Liver (tissue), 9 donors: ENCODE data around the gene NTM. TPM values are rescaled to one million over a fixed set of nuclear protein-coding genes. Genes with fewer than 3 reads are reported as not detected.

ENCODE experiments used
- DNase-seq: peaks from one replicate; pipeline ENCODE4 v3.0.0-alpha.2; 2017; ENCODE audit warnings: low spot score
- H3K27ac ChIP-seq, 2 donors: one replicate each; pipeline ENCODE4 v1.7.0; 2013; ENCODE audit warnings: inconsistent platforms in 2 of 2, low read length in 2 of 2, control low read depth in 1 of 2, low read depth in 1 of 2, mild to moderate bottlenecking in 1 of 2
- H3K27me3 ChIP-seq, 4 donors: one replicate each; pipeline versions ENCODE4 v1.6.1 to v1.7.0; 2013; ENCODE audit warnings: low read length in 3 of 4, inconsistent platforms in 1 of 4, mild to moderate bottlenecking in 1 of 4, moderate library complexity in 1 of 4; ENCODE audit not compliant: control insufficient read depth in 4 of 4, insufficient read depth in 4 of 4
- H3K36me3 ChIP-seq, 4 donors: one replicate each; pipeline versions ENCODE4 v1.6.1 to v1.7.0; 2013; ENCODE audit warnings: low read length in 3 of 4, mild to moderate bottlenecking in 3 of 4, low read depth in 1 of 4, moderate library complexity in 1 of 4; ENCODE audit not compliant: control insufficient read depth in 4 of 4, insufficient read depth in 3 of 4
- H3K4me1 ChIP-seq, 4 donors: one replicate each; pipeline versions ENCODE4 v1.6.1 to v1.7.0; 2013; ENCODE audit warnings: low read length in 3 of 4, mild to moderate bottlenecking in 3 of 4, moderate library complexity in 1 of 4; ENCODE audit not compliant: control insufficient read depth in 4 of 4, insufficient read depth in 4 of 4
- H3K4me3 ChIP-seq, 3 donors: one replicate each; pipeline versions ENCODE4 v1.6.1 to v1.7.0; 2013; ENCODE audit warnings: low read length in 3 of 3, control low read depth in 1 of 3, low read depth in 1 of 3, mild to moderate bottlenecking in 1 of 3
- H3K9ac ChIP-seq, 2 donors: one replicate each; pipeline ENCODE4 v1.7.0; 2013; ENCODE audit warnings: low read length in 2 of 2, mild to moderate bottlenecking in 2 of 2, moderate library complexity in 2 of 2, control low read depth in 1 of 2, low read depth in 1 of 2
- H3K9me3 ChIP-seq, 4 donors: one replicate each; pipeline versions ENCODE4 v1.6.1 to v1.7.0; 2013; ENCODE audit warnings: low read length in 3 of 4; ENCODE audit not compliant: control insufficient read depth in 4 of 4
- ATF3 ChIP-seq: IDR thresholded peaks from 2 replicates; pipeline ENCODE4 v1.6.1; 2016; ENCODE audit warnings: antibody characterized with exemption
- CTCF ChIP-seq: fragments of 150-350 bp; IDR thresholded peaks from 2 replicates; pipeline ENCODE4 v1.5.1; 2017; ENCODE audit warnings: improper control_type of control experiment, low read depth, low read length; ENCODE audit not compliant: missing input control
- FOXA1 ChIP-seq: IDR thresholded peaks from 2 replicates; pipeline ENCODE4 v1.6.1; 2016; ENCODE audit warnings: antibody characterized with exemption
- FOXA2 ChIP-seq: IDR thresholded peaks from 2 replicates; pipeline ENCODE4 v1.6.1; 2016; ENCODE audit warnings: antibody characterized with exemption
- GABPA ChIP-seq, 2 donors: IDR thresholded peaks in 1 of 2; conservative IDR thresholded peaks in 1 of 2; 2 replicates each; pipeline ENCODE4 v1.6.1; 2016; ENCODE audit warnings: antibody characterized with exemption in 2 of 2, mild to moderate bottlenecking in 1 of 2, moderate library complexity in 1 of 2
- HNF4G ChIP-seq: IDR thresholded peaks from 2 replicates; pipeline ENCODE4 v1.6.1; 2016; ENCODE audit warnings: antibody characterized with exemption
- JUND ChIP-seq, 2 donors: IDR thresholded peaks; 2 replicates each; pipeline ENCODE4 v1.6.1; 2016; ENCODE audit warnings: antibody characterized with exemption in 2 of 2
- NR2F2 ChIP-seq: IDR thresholded peaks from 2 replicates; pipeline ENCODE4 v1.6.1; 2016; ENCODE audit warnings: antibody characterized with exemption
- RAD21 ChIP-seq, 2 donors: IDR thresholded peaks; 2 replicates each; pipeline ENCODE4 v1.6.1; 2016; ENCODE audit warnings: antibody characterized with exemption in 2 of 2, mild to moderate bottlenecking in 2 of 2
- RXRA ChIP-seq, 2 donors: IDR thresholded peaks; 2 replicates each; pipeline ENCODE4 v1.6.1; 2017 to 2018; ENCODE audit warnings: antibody characterized with exemption in 2 of 2, mild to moderate bottlenecking in 1 of 2
- TAF1 ChIP-seq: conservative IDR thresholded peaks from 2 replicates; pipeline ENCODE4 v1.6.1; 2016; ENCODE audit warnings: antibody characterized with exemption, mild to moderate bottlenecking
- YY1 ChIP-seq: IDR thresholded peaks from 2 replicates; pipeline ENCODE4 v1.6.1; 2016; ENCODE audit warnings: antibody characterized with exemption, mild to moderate bottlenecking
- WGBS: extraction: QIAGEN DNeasy Blood & Tissue Kit; methylation state at CpG from one replicate; pipeline ENCODE4 v1.1.7; 2013; 5-methylcytosine and 5-hydroxymethylcytosine counted together
- polyA plus RNA-seq, 2 donors: library from polyadenylated mRNA; stranded (reverse) in 1 of 2; unstranded in 1 of 2; fragments of 200-250 nt in 1 of 2; fragments of >200 nt in 1 of 2; fragmentation: Nextera tagmentation in 1 of 2; extraction: Ambion mirVana in 1 of 2; gene quantifications; one replicate each; pipeline versions ENCODE4 v1.2.1 to v1.2.3, GENCODE V29; 2013 to 2015
- total RNA-seq, 2 donors: library from RNA; depleted of rRNA; stranded (reverse); fragments of >200 nt; gene quantifications; one replicate each; pipeline ENCODE4 v1.2.3, GENCODE V29; 2014
- TF ChIP-seq, protein P1 (sequence below): IDR thresholded peaks from 2 replicates; pipeline ENCODE4 v1.6.1; 2016; ENCODE audit warnings: antibody characterized with exemption, mild to moderate bottlenecking
- donor health status: healthy.
- donor health status: healthy.
- donor health status: healthy.
- donor health status: healthy.
- donor health status: healthy.

The NTM gene
- total and polyA plus RNA-seq, 4 donors = 0.08 to 1.1 (median 0.08) TPM; not detected in 1

GRCh38 chr11:131602431-131602830, 232.0 kb downstream of the NTM start:
- Histone ChIP-seq H3K9me3 (no peaks in the 10 kb centered on the region), H3K27ac (no peak overlapping the region), H3K4me3 (no peak overlapping the region), H3K4me1 (no peaks in the 10 kb centered on the region), H3K36me3 (no peaks in the 10 kb centered on the region), H3K9ac (no peak overlapping the region), H3K27me3 (no peaks in the 10 kb centered on the region)
- TF ChIP-seq YY1 (no peak), GABPA (IDR thresholded peaks at IDR 0.05 in 1 of 2, conservative IDR thresholded peaks at IDR 0.05 in 1 of 2) (no peak), CTCF (no peak), ATF3 (no peak), FOXA1 (no peak), HNF4G (no peak), FOXA2 (no peak), RXRA (IDR thresholded peaks at IDR 0.05) (no peak), JUND (IDR thresholded peaks at IDR 0.05) (no peak), NR2F2 (no peak)
- no peak for DNase-seq
- WGBS = 81% methylated on average over 2 of the region's 2 CpGs

DNA sequence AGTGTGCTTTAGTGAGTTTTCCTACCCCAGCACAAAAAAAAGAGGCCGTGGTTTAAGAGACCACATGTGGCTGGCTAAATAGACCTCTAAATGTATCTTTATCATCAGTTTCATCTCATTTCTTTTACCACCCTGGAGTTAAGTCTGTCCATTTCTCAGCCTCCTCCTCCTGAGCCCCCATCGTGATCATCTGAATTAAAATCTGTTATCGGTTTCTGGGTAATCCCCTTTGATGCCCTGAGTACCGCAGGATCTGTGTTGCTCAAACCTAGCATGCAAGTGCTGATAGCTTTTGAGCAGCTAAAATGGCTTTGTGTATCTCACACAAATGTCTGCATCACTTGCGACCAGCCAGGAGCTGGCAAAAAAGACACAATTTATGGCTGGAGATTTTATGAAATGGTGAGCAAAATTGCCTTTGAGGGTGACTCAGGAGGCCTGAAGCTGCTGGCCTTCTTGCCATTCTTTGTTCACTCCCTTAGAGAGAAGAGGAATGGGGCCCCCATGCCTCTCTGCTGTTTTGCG, 236.5 kb downstream of the NTM start:
- 86% methylated on average over 6 of the region's 6 CpGs for WGBS
- Histone ChIP-seq H3K27me3 (peaks cover 0 to 5% (median 0%) of the 10 kb centered on the region in 4 donors), H3K36me3 (no peaks in the 10 kb centered on the region), H3K9ac (no peak overlapping the region), H3K27ac (no peak overlapping the region), H3K4me3 (no peak overlapping the region), H3K9me3 (peaks cover 0 to 5% (median 1%) of the 10 kb centered on the region in 4 donors), H3K4me1 (no peaks in the 10 kb centered on the region)
- no peak for TF ChIP-seq RXRA (IDR thresholded peaks at IDR 0.05)
- TF ChIP-seq ATF3 = no peak
- no peak for TF ChIP-seq FOXA2
- TF ChIP-seq CTCF = no peak
- no peak for TF ChIP-seq FOXA1
- TF ChIP-seq RAD21 (IDR thresholded peaks at IDR 0.05) = no peak
- TF ChIP-seq NR2F2 = no peak
- DNase-seq = no peak

DNA sequence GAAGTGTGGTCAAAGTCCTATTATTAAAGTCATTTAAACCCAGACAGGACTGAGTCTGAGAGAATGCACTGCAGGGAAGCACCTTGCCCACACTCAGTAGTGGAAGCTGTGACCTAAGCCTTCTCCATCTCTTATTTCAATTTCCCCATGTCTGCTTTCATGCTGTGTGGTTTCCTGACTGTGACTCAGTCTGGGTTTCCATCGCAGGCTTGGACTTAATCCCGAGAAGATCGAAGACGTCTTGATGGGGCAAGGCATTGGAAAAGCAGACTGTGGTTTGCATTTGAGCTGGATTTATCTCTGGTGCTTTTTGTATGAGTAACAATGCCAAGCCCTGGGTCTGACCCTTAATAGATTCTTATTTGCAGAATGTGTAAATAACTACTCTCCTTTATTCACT, 238.9 kb downstream of the NTM start:
- peaks cover 0 to 5% (median 0%) of the 10 kb centered on the region in 4 donors for H3K27me3 ChIP-seq
- H3K27ac ChIP-seq = no peak overlapping the region
- TF ChIP-seq GABPA (IDR thresholded peaks at IDR 0.05 in 1 of 2, conservative IDR thresholded peaks at IDR 0.05 in 1 of 2) (no peak), RAD21 (IDR thresholded peaks at IDR 0.05) (no peak), TAF1 (no peak)
- TF ChIP-seq, protein P1, sequence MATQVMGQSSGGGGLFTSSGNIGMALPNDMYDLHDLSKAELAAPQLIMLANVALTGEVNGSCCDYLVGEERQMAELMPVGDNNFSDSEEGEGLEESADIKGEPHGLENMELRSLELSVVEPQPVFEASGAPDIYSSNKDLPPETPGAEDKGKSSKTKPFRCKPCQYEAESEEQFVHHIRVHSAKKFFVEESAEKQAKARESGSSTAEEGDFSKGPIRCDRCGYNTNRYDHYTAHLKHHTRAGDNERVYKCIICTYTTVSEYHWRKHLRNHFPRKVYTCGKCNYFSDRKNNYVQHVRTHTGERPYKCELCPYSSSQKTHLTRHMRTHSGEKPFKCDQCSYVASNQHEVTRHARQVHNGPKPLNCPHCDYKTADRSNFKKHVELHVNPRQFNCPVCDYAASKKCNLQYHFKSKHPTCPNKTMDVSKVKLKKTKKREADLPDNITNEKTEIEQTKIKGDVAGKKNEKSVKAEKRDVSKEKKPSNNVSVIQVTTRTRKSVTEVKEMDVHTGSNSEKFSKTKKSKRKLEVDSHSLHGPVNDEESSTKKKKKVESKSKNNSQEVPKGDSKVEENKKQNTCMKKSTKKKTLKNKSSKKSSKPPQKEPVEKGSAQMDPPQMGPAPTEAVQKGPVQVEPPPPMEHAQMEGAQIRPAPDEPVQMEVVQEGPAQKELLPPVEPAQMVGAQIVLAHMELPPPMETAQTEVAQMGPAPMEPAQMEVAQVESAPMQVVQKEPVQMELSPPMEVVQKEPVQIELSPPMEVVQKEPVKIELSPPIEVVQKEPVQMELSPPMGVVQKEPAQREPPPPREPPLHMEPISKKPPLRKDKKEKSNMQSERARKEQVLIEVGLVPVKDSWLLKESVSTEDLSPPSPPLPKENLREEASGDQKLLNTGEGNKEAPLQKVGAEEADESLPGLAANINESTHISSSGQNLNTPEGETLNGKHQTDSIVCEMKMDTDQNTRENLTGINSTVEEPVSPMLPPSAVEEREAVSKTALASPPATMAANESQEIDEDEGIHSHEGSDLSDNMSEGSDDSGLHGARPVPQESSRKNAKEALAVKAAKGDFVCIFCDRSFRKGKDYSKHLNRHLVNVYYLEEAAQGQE = no peak
- H3K9ac ChIP-seq = no peak overlapping the region
- no peak for DNase-seq
- 65% methylated on average over 4 of the region's 4 CpGs for WGBS
- H3K4me1 ChIP-seq = no peaks in the 10 kb centered on the region
- H3K4me3 ChIP-seq = no peak overlapping the region
- peaks cover 0 to 5% (median 1%) of the 10 kb centered on the region in 4 donors for H3K9me3 ChIP-seq
- H3K36me3 ChIP-seq = no peaks in the 10 kb centered on the region
